ENCODE measurements around the gene MAST4. TPM values are rescaled to one million over a fixed set of nuclear protein-coding genes. Genes with fewer than 3 reads are reported as not detected.
"Not testable (repeated sequence)": the region's sequence is repeated elsewhere in the genome, so short reads cannot be mapped to it uniquely, and the experiment has no call there.

Gene MAST4
- total RNA-seq, 5 donors from 2014 or later (not counting 1 experiment from before 2014, with no cell fraction given), result 26.1 to 35.5 (median 32.0) TPM

- POLR2A ChIA-PET; H3K4me1 ChIP-seq (ENCODE audit: control insufficient read depth in 1 of 2, extremely low read depth in 1 of 2, insufficient read depth in 2 of 2, low read length in 2 of 2); CTCF ChIA-PET; H3K27ac ChIP-seq (ENCODE audit: low read length); H3K9me3 Mint-ChIP-seq; H3K27me3 ChIP-seq (replicated peaks in 1 of 2; ENCODE audit: control insufficient read depth in 2 of 2, extremely low read depth in 1 of 2, insufficient read depth in 2 of 2, low read length in 1 of 2); H3K4me3 ChIP-seq (ENCODE audit: control insufficient read depth in 1 of 2, extremely low read depth in 1 of 2, low read length in 1 of 2); H3K36me3 ChIP-seq (ENCODE audit: control insufficient read depth in 2 of 2, extremely low read depth in 1 of 2, insufficient read depth in 1 of 2, low read length in 1 of 2); H3K4me1 Mint-ChIP-seq; H3K36me3 Mint-ChIP-seq; H3K4me3 Mint-ChIP-seq; H3K27ac Mint-ChIP-seq; H3K9me3 ChIP-seq; ATAC-seq (replicated peaks in 1 of 4); DNase-seq: not testable (repeated sequence)
- H3K27me3 Mint-ChIP-seq, result peaks cover 0 to 18% of the 10 kb centered on the region in 2 donors
- no CpG with 5 or more reads among the region's 2 CpGs for WGBS (ENCODE audit: insufficient coverage)
These were observed 99.6 kb downstream of the MAST4 start for GRCh38 chr5:66695840-66696239.

- Mint-ChIP-seq H3K4me3 (no peak overlapping the region), H3K27ac (no peak overlapping the region), H3K27me3 (peaks cover 7 to 26% of the 10 kb centered on the region in 2 donors), H3K9me3 (peaks cover 0 to 4% (median 0%) of the 10 kb centered on the region in 3 donors), H3K4me1 (no peaks in the 10 kb centered on the region), H3K36me3 (no peaks in the 10 kb centered on the region)
- ChIA-PET POLR2A (no interaction called here), CTCF (no interaction called here)
- ATAC-seq (replicated peaks in 1 of 4) (no peak), DNase-seq (no peak)
- no peaks in the 10 kb centered on the region for H3K36me3 ChIP-seq (ENCODE audit: control insufficient read depth in 2 of 2, extremely low read depth in 1 of 2, insufficient read depth in 1 of 2, low read length in 1 of 2)
- H3K27ac ChIP-seq (ENCODE audit: low read length), result no peak overlapping the region
- H3K9me3 ChIP-seq, result no peaks in the 10 kb centered on the region
- peaks cover 0 to 5% of the 10 kb centered on the region in 2 experiments for H3K27me3 ChIP-seq (replicated peaks in 1 of 2; ENCODE audit: control insufficient read depth in 2 of 2, extremely low read depth in 1 of 2, insufficient read depth in 2 of 2, low read length in 1 of 2)
- 59% methylated on average over 4 of the region's 6 CpGs for WGBS (ENCODE audit: insufficient coverage)
- no peak overlapping the region for H3K4me3 ChIP-seq (ENCODE audit: control insufficient read depth in 1 of 2, extremely low read depth in 1 of 2, low read length in 1 of 2)
- no peaks in the 10 kb centered on the region for H3K4me1 ChIP-seq (ENCODE audit: control insufficient read depth in 1 of 2, extremely low read depth in 1 of 2, insufficient read depth in 2 of 2, low read length in 2 of 2)
These were observed 101.8 kb downstream of the MAST4 start for GRCh38 chr5:66697796-66698564.

- Histone ChIP-seq H3K36me3 (ENCODE audit: control insufficient read depth in 2 of 2, extremely low read depth in 1 of 2, insufficient read depth in 1 of 2, low read length in 1 of 2) (no peaks in the 10 kb centered on the region), H3K27me3 (replicated peaks in 1 of 2; ENCODE audit: control insufficient read depth in 2 of 2, extremely low read depth in 1 of 2, insufficient read depth in 2 of 2, low read length in 1 of 2) (peaks cover 0 to 5% of the 10 kb centered on the region in 2 experiments), H3K9me3 (no peaks in the 10 kb centered on the region), H3K4me1 (ENCODE audit: control insufficient read depth in 1 of 2, extremely low read depth in 1 of 2, insufficient read depth in 2 of 2, low read length in 2 of 2) (no peaks in the 10 kb centered on the region), H3K4me3 (ENCODE audit: control insufficient read depth in 1 of 2, extremely low read depth in 1 of 2, low read length in 1 of 2) (no peak overlapping the region), H3K27ac (ENCODE audit: low read length) (no peak overlapping the region)
- DNase-seq, result no peak
- no peak overlapping the region for H3K27ac Mint-ChIP-seq
- no peak overlapping the region for H3K4me3 Mint-ChIP-seq
- ChIA-PET POLR2A (no interaction called here), CTCF (no interaction called here)
- peaks cover 0 to 2% (median 0%) of the 10 kb centered on the region in 3 donors for H3K9me3 Mint-ChIP-seq
- H3K4me1 Mint-ChIP-seq, result no peaks in the 10 kb centered on the region
- ATAC-seq (replicated peaks in 1 of 4), result no peak
- no peaks in the 10 kb centered on the region for H3K36me3 Mint-ChIP-seq
- no CpG with 5 or more reads among the region's 1 CpG for WGBS (ENCODE audit: insufficient coverage)
- H3K27me3 Mint-ChIP-seq, result peaks cover 11 to 19% of the 10 kb centered on the region in 2 donors
These were observed 105.1 kb downstream of the MAST4 start for GRCh38 chr5:66701244-66701643.

DNA sequence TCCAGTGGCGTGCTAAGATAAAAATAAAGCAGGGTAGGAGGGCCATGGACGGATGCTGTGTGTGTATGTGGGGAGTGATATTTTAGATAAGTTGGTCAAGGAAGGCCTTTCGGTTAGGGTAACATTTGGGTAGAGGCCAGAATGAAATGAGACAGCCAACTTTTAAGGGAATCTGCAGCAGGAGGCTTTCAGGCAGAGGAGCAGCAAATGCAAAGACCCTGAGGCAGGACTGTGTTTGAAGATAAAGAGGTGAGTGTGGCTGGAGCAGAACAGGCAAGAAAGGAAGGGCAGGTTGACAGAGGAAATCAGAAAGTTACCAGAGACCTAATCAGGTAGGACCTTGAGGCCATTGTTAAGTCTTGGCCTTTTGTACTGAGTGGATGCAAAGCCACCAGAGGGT, 106.2 kb downstream of the MAST4 start:
- H3K36me3 ChIP-seq (ENCODE audit: control insufficient read depth in 2 of 2, extremely low read depth in 1 of 2, insufficient read depth in 1 of 2, low read length in 1 of 2), result no peaks in the 10 kb centered on the region
- Mint-ChIP-seq H3K27me3 (peaks cover 11 to 19% of the 10 kb centered on the region in 2 donors), H3K36me3 (no peaks in the 10 kb centered on the region), H3K27ac (no peak overlapping the region), H3K4me3 (no peak overlapping the region), H3K4me1 (no peaks in the 10 kb centered on the region), H3K9me3 (peaks cover 0 to 2% (median 0%) of the 10 kb centered on the region in 3 donors)
- ATAC-seq (replicated peaks in 1 of 4) (no peak), DNase-seq (no peak)
- H3K4me3 ChIP-seq (ENCODE audit: control insufficient read depth in 1 of 2, extremely low read depth in 1 of 2, low read length in 1 of 2), result no peak overlapping the region
- H3K4me1 ChIP-seq (ENCODE audit: control insufficient read depth in 1 of 2, extremely low read depth in 1 of 2, insufficient read depth in 2 of 2, low read length in 2 of 2), result no peaks in the 10 kb centered on the region
- no peak overlapping the region for H3K27ac ChIP-seq (ENCODE audit: low read length)
- H3K27me3 ChIP-seq (replicated peaks in 1 of 2; ENCODE audit: control insufficient read depth in 2 of 2, extremely low read depth in 1 of 2, insufficient read depth in 2 of 2, low read length in 1 of 2), result peaks cover 0 to 5% of the 10 kb centered on the region in 2 experiments
- POLR2A ChIA-PET, result no interaction called here
- 82% methylated on average over 3 of the region's 3 CpGs for WGBS (ENCODE audit: insufficient coverage)
- CTCF ChIA-PET, result no interaction called here
- no peaks in the 10 kb centered on the region for H3K9me3 ChIP-seq

DNA sequence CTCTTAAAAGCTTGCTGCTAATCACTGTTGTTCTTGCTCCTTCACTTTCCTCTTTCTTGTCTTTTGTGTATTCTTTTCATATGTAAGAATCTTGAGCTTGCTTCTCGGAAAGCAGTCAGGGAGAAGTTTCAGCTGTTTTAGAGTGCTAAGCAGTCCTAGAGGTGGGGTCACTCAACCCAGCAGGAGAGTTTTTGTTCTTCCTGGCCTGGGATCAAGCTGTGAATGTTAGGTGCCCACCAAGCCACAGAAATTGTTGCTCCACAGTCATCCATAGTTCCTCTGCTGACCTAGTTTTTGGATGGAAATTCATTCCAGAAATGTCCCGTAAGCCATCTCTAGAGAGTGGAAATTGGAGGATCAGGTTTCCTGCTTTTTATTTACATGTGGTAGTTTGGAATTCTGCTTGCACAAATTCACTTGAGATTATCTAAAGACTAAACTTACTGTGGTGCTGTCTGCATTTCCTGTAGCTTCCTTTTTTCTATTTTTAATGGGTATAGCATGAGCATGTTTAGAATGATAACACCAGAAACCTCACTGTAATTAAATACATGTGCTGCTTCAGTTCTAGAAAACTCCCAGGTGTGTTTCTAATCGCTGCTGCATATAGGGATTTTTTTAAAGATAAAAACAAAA, 108.7 kb downstream of the MAST4 start:
- Mint-ChIP-seq H3K27ac (no peak overlapping the region), H3K4me1 (no peaks in the 10 kb centered on the region), H3K27me3 (peaks cover 8 to 11% of the 10 kb centered on the region in 2 donors), H3K4me3 (no peak overlapping the region), H3K36me3 (no peaks in the 10 kb centered on the region), H3K9me3 (peaks cover 0 to 4% (median 0%) of the 10 kb centered on the region in 3 donors)
- WGBS (ENCODE audit: insufficient coverage), result no CpG with 5 or more reads among the region's 3 CpGs
- H3K27me3 ChIP-seq (replicated peaks in 1 of 2; ENCODE audit: control insufficient read depth in 2 of 2, extremely low read depth in 1 of 2, insufficient read depth in 2 of 2, low read length in 1 of 2), result peaks cover 0 to 2% of the 10 kb centered on the region in 2 experiments
- no peak for ATAC-seq (replicated peaks in 1 of 4)
- ChIA-PET POLR2A (no interaction called here), CTCF (no interaction called here)
- no peak overlapping the region for H3K27ac ChIP-seq (ENCODE audit: low read length)
- no peaks in the 10 kb centered on the region for H3K4me1 ChIP-seq (ENCODE audit: control insufficient read depth in 1 of 2, extremely low read depth in 1 of 2, insufficient read depth in 2 of 2, low read length in 2 of 2)
- H3K4me3 ChIP-seq (ENCODE audit: control insufficient read depth in 1 of 2, extremely low read depth in 1 of 2, low read length in 1 of 2), result no peak overlapping the region
- no peak for DNase-seq
- no peaks in the 10 kb centered on the region for H3K36me3 ChIP-seq (ENCODE audit: control insufficient read depth in 2 of 2, extremely low read depth in 1 of 2, insufficient read depth in 1 of 2, low read length in 1 of 2)
- H3K9me3 ChIP-seq, result no peaks in the 10 kb centered on the region

- H3K4me1 ChIP-seq (ENCODE audit: control insufficient read depth in 1 of 2, extremely low read depth in 1 of 2, insufficient read depth in 2 of 2, low read length in 2 of 2), result no peaks in the 10 kb centered on the region
- POLR2A ChIA-PET, result no interaction called here
- no peaks in the 10 kb centered on the region for H3K36me3 ChIP-seq (ENCODE audit: control insufficient read depth in 2 of 2, extremely low read depth in 1 of 2, insufficient read depth in 1 of 2, low read length in 1 of 2)
- Mint-ChIP-seq H3K27me3 (peaks cover 2 to 4% of the 10 kb centered on the region in 2 donors), H3K9me3 (peaks cover 10 to 11% (median 11%) of the 10 kb centered on the region in 3 donors), H3K36me3 (no peaks in the 10 kb centered on the region), H3K4me3 (no peak overlapping the region), H3K27ac (no peak overlapping the region), H3K4me1 (no peaks in the 10 kb centered on the region)
- no peaks in the 10 kb centered on the region for H3K27me3 ChIP-seq (replicated peaks in 1 of 2; ENCODE audit: control insufficient read depth in 2 of 2, extremely low read depth in 1 of 2, insufficient read depth in 2 of 2, low read length in 1 of 2)
- WGBS (ENCODE audit: insufficient coverage), result no CpG with 5 or more reads among the region's 1 CpG
- DNase-seq, result no peak
- CTCF ChIA-PET, result no interaction called here
- no peak for ATAC-seq (replicated peaks in 1 of 4)
- no peak overlapping the region for H3K4me3 ChIP-seq (ENCODE audit: control insufficient read depth in 1 of 2, extremely low read depth in 1 of 2, low read length in 1 of 2)
- no peaks in the 10 kb centered on the region for H3K9me3 ChIP-seq
- no peak overlapping the region for H3K27ac ChIP-seq (ENCODE audit: low read length)
These were observed 112.2 kb downstream of the MAST4 start for GRCh38 chr5:66708368-66708767.
